ENCODE results near the gene LCN10. TPM values are rescaled to one million over a fixed set of nuclear protein-coding genes. Genes with fewer than 3 reads are reported as not detected.

LCN10 gene
- total RNA-seq (2021): 0.75 and 1.5 TPM in 2 replicates
- long read RNA-seq, partial matches to known transcripts: 0 of 1 reads
- long read RNA-seq, other reads (novel, unspliced or antisense): 0 of 1 reads

- no peak within 1 kb of the TSS for H2BK120ac ChIP-seq (ENCODE audit: low read depth, low read length, poor library complexity, severe bottlenecking)
- DNase-seq: peak; percentile 92
- Mint-ChIP-seq H3K27ac (no peak within 1 kb of the TSS), H3K4me1 (peaks cover 0 to 16% of the 10 kb centered on the region in 2 experiments; a peak in 1 of 4 replicates), H3K9me3 (no peaks in the 10 kb centered on the region), H3K36me3 (ENCODE audit: insufficient read depth in 1 of 3, low read depth in 3 of 3) (no peaks in the 10 kb centered on the region), H3K4me3 (peak within 1 kb of the TSS in 1 of 2 experiments; percentile 40; a peak in 1 of 5 replicates), H3K27me3 (ENCODE audit: low read depth) (peaks cover 7% of the 10 kb centered on the region)
- no peaks in the 10 kb centered on the region for H3K27me3 ChIP-seq (ENCODE audit: insufficient read depth, low read length)
- no CpG with 5 or more reads among the region's 25 CpGs for WGBS (ENCODE audit: extremely low coverage, insufficient read length, low lambda C conversion rate)
- no peak within 1 kb of the TSS for H3K4ac ChIP-seq (ENCODE audit: low read depth, low read length)
- TF ChIP-seq, protein P1, sequence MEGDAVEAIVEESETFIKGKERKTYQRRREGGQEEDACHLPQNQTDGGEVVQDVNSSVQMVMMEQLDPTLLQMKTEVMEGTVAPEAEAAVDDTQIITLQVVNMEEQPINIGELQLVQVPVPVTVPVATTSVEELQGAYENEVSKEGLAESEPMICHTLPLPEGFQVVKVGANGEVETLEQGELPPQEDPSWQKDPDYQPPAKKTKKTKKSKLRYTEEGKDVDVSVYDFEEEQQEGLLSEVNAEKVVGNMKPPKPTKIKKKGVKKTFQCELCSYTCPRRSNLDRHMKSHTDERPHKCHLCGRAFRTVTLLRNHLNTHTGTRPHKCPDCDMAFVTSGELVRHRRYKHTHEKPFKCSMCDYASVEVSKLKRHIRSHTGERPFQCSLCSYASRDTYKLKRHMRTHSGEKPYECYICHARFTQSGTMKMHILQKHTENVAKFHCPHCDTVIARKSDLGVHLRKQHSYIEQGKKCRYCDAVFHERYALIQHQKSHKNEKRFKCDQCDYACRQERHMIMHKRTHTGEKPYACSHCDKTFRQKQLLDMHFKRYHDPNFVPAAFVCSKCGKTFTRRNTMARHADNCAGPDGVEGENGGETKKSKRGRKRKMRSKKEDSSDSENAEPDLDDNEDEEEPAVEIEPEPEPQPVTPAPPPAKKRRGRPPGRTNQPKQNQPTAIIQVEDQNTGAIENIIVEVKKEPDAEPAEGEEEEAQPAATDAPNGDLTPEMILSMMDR (conservative IDR thresholded peaks at IDR 0.05): peak; percentile 70
- no peak within 1 kb of the TSS for H3K23ac ChIP-seq (ENCODE audit: insufficient read length, low read depth, low read length)
- H3K27ac ChIP-seq (ENCODE audit: insufficient read length, low read depth, low read length): no peak within 1 kb of the TSS
- H4K8ac ChIP-seq (replicated peaks; ENCODE audit: insufficient read length, low read depth, low read length): no peak within 1 kb of the TSS
- no peak within 1 kb of the TSS for H2AFZ ChIP-seq (ENCODE audit: low read length)
- no peak within 1 kb of the TSS for H4K91ac ChIP-seq (ENCODE audit: insufficient read length, low read depth, low read length)
- no peak within 1 kb of the TSS for H2BK12ac ChIP-seq (ENCODE audit: insufficient read length, low read depth, low read length)
- H3K79me2 ChIP-seq (ENCODE audit: insufficient read depth, low read length): no peaks in the 10 kb centered on the region
- no peak within 1 kb of the TSS; the same call in 1 of the 2 replicates for H3K14ac ChIP-seq (ENCODE audit: insufficient read depth, low read length)
- no peak within 1 kb of the TSS for H2AK5ac ChIP-seq (ENCODE audit: insufficient read length, low read length)
- no peak within 1 kb of the TSS for H2BK5ac ChIP-seq (ENCODE audit: insufficient read length, low read length)
- no peaks in the 10 kb centered on the region for H4K20me1 ChIP-seq (ENCODE audit: control insufficient read depth, insufficient read depth, insufficient read length)
- no peak within 1 kb of the TSS for H4K5ac ChIP-seq (ENCODE audit: insufficient read length, low read depth, low read length)
- H3K56ac ChIP-seq (ENCODE audit: insufficient read length, low read depth, low read length): no peak within 1 kb of the TSS
- no peak within 1 kb of the TSS for H3K4me2 ChIP-seq (ENCODE audit: insufficient read depth, insufficient read length, low read length)
- H3K9ac ChIP-seq (ENCODE audit: extremely low read depth, insufficient read length, low read length): no peak within 1 kb of the TSS
- no peaks in the 10 kb centered on the region for H3K4me1 ChIP-seq (ENCODE audit: insufficient read depth, low read length)
- peaks cover 3% of the 10 kb centered on the region for H3K23me2 ChIP-seq (ENCODE audit: insufficient read length, low read depth, low read length, poor library complexity, severe bottlenecking)
- H3K79me1 ChIP-seq (ENCODE audit: insufficient read depth, low read depth, low read length, poor library complexity, severe bottlenecking): no peaks in the 10 kb centered on the region
- H2BK15ac ChIP-seq (ENCODE audit: low read depth, low read length): no peak within 1 kb of the TSS
- H3K9me3 ChIP-seq (ENCODE audit: control insufficient read depth, low read depth, low read length): no peaks in the 10 kb centered on the region
- H3T11ph ChIP-seq (ENCODE audit: low read length): no peak within 1 kb of the TSS
- H2BK20ac ChIP-seq (ENCODE audit: low read depth, low read length, poor library complexity, severe bottlenecking): no peak within 1 kb of the TSS
- no peak within 1 kb of the TSS for H3K18ac ChIP-seq (ENCODE audit: insufficient read length, low read depth, low read length)
Measured at GRCh38 chr9:136742591-136743391, at the start of gene LCN10. Gene LCN10, minus strand, starts transcription at chr9:136742940. Its CDS starts 37 bp downstream, at chr9:136742903.
